BJ (cell line): ENCODE data around the gene CIART. TPM values are rescaled to one million over a fixed set of nuclear protein-coding genes. Genes with fewer than 3 reads are reported as not detected.

ENCODE experiments used
- CTCF ChIA-PET: fragments of 350-600 bp; formaldehyde crosslinking; extraction: SDS; loops from one replicate; lab custom pipeline; 2021; ENCODE audit warnings: antibody characterized with exemption, inconsistent platforms; lab: Yijun Ruan, JAX
- POLR2A ChIA-PET: fragments of 300-600 bp; sonication (Branson Sonifier 250); formaldehyde crosslinking; extraction: SDS; loops from one replicate; lab custom pipeline; 2021; ENCODE audit warnings: antibody characterized with exemption; lab: Charles Lee
- DNase-seq: peaks from one replicate; pipeline ENCODE4 v3.0.0-alpha.2; 2011; ENCODE audit warnings: low read depth
- H3K27me3 ChIP-seq: 2 replicates; pipeline ENCODE4 v1.6.0; 2011; ENCODE audit warnings: low read length; ENCODE audit not compliant: control insufficient read depth, insufficient read depth
- H3K36me3 ChIP-seq: 2 replicates; pipeline ENCODE4 v1.5.1; 2011; ENCODE audit warnings: low read length; ENCODE audit not compliant: control insufficient read depth, insufficient read depth
- H3K4me3 ChIP-seq: 2 replicates; pipeline ENCODE4 v1.5.1; 2011; ENCODE audit warnings: low read depth, mild to moderate bottlenecking, control low read depth, low read length
- polyA plus RNA-seq: library from polyadenylated mRNA; depleted of rRNA; stranded (reverse); fragments of >200 nt; gene quantifications from 2 replicates; pipeline ENCODE4 v1.2.3, GENCODE V29; 2011
- TF ChIP-seq, protein P1 (sequence below): IDR thresholded peaks from 2 replicates; pipeline ENCODE4 v1.5.1; 2011; ENCODE audit warnings: low read depth, mild to moderate bottlenecking, control low read depth, inconsistent platforms, low read length, moderate library complexity; ENCODE audit not compliant: insufficient read depth

CIART gene
- polyA plus RNA-seq, 1 experiment = 17.2 TPM

DNA sequence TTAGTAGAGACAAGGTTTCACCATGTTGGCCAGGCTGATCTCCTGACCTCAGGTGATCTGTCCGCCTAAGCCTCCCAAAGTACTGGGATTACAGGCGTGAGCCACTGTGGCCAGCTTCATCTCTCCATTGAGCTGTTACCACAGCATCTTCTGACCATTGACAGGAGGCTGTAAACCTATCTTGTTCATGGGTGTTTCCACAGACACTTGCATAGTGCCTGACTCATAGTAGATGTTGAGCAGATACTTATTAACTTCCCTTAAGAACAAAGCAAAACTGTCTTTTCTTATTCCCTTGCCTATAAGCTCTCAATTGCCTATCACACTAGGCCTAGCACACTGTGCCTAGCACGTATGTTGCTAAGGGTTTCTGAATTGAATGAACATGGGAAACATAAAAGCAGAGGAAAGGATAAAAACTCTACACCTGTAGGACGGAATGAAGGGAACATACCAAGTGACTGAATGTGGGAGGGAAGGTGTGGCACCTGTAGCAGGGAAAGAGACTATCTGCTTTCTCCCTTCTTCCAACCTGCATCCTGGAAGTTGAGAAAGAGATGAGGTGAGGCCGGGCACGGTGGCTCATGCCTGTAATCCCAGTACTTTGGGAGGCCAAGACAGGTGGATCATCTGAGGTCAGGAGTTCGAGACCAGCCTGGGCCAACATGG lies 10.9 kb upstream of the CIART start:
- POLR2A ChIA-PET = no interaction called here
- CTCF ChIA-PET = interaction anchor here (1.1 to 8.9 kb wide), 5 partner anchors 9 to 24 kb away, joined by 3 to 85 read pairs (median 3); partner anchors contain the start of gene CA14
- H3K36me3 ChIP-seq = no peaks in the 10 kb centered on the region; the same call in 1 of the 2 replicates

DNA sequence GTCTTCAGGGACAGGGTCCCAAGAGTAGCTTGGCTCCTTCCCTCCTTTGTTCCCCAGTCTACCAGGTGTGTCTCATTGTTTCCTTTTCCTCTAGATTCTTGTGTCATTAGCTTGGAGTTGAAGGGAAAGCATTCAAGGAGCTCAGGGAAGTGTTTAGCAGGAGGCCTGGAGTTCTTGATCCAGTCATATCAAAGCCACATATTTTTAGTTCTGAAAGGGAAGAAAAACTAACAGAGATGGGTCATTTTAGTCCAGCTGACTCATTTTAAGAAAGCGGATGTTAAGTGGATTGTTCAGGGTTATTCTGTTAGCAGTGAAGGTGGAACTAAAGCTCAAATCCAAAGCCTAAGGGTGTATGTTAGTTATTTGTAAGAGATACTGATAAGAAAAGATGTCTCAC lies 9.0 kb upstream of the CIART start:
- TF ChIP-seq, protein P1, sequence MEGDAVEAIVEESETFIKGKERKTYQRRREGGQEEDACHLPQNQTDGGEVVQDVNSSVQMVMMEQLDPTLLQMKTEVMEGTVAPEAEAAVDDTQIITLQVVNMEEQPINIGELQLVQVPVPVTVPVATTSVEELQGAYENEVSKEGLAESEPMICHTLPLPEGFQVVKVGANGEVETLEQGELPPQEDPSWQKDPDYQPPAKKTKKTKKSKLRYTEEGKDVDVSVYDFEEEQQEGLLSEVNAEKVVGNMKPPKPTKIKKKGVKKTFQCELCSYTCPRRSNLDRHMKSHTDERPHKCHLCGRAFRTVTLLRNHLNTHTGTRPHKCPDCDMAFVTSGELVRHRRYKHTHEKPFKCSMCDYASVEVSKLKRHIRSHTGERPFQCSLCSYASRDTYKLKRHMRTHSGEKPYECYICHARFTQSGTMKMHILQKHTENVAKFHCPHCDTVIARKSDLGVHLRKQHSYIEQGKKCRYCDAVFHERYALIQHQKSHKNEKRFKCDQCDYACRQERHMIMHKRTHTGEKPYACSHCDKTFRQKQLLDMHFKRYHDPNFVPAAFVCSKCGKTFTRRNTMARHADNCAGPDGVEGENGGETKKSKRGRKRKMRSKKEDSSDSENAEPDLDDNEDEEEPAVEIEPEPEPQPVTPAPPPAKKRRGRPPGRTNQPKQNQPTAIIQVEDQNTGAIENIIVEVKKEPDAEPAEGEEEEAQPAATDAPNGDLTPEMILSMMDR = no peak
- Histone ChIP-seq H3K4me3 (no peak overlapping the region), H3K36me3 (no peaks in the 10 kb centered on the region), H3K27me3 (no peaks in the 10 kb centered on the region)
- POLR2A ChIA-PET = interaction anchor here (0.7 kb wide), 1 partner anchor 8 kb away, joined by 3 read pairs; no protein-coding TSS in a partner anchor
- CTCF ChIA-PET = interaction anchor here (0.7 to 8.9 kb wide), 11 partner anchors 8 to 110 kb away, joined by 3 to 85 read pairs (median 4); partner anchors contain the start of gene CA14
- DNase-seq = no peak

More for the DNA sequence above, 10.9 kb upstream of the CIART start:
- Histone ChIP-seq H3K27me3 (no peaks in the 10 kb centered on the region), H3K4me3 (no peak overlapping the region)
- DNase-seq = no peak
- TF ChIP-seq, protein P1 = no peak

DNA sequence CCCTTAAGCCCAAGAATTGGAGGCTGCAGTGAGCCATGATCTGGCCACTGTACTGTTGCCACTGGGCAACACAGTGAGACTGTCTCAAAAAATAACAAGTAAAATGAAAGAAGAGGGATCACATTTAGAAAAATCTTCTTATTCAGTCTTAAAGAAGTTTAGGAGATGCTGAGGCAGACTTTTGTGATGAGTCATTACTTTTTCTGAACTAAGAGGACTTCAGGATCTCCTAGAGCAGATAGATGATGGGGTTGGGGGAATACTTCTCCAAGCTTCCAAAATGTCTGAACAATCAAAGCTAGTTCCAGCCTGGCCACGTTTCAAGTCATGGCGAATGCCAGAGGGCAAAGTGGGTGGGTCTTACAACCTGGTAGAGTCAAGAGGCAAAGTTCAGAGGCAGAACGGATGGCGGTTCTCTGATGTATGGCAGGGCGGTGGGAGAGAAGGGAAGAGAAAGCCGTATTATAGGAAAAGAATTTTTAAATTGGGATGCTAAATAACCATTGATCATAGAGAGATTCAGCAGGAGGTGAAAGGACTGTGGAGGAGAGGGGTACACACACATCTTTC lies 2.1 kb upstream of the CIART start:
- TF ChIP-seq, protein P1 = no peak
- H3K27me3 ChIP-seq = no peaks in the 10 kb centered on the region
- POLR2A ChIA-PET = no interaction called here
- H3K4me3 ChIP-seq = no peak overlapping the region
- no peaks in the 10 kb centered on the region for H3K36me3 ChIP-seq
- CTCF ChIA-PET = interaction anchor here (0.7 to 12.3 kb wide), 4 partner anchors 8 to 533 kb away, joined by 3 to 208 read pairs (median 15); partner anchors contain the start of genes C1orf54 and CA14
- no peak for DNase-seq

DNA sequence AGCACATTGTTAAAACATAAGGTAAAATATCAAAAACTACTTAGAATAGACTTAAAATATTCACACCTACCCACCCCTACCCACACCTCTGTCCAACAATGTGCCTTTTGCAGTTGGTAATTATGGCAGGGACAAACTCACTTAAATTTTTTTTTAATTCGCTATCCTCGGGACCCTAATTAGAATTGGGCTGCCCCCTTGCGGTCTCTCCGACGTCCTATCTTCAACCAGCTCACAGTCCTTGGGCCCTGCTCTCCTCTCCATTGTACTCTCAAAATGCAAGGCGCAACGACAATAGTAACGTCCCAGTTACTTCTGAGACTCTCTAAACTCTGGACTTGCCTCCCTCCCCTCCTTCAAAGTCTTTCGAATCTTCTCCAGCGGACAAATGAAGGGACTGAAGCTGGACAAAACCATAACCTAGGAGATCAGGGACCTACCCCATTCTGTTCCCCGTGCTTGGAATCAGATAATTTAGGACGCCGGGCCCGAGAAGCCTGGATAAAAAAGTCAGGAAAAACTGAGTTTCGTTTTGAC lies 1.1 kb upstream of the CIART start:
- peak overlapping the region; percentile 67 for H3K4me3 ChIP-seq
- DNase-seq = no peak
- TF ChIP-seq, protein P1 = peak; percentile 79
- ChIA-PET POLR2A (interaction anchor here (0.9 kb wide), 1 partner anchor 8 kb away, joined by 3 read pairs; no protein-coding TSS in a partner anchor), CTCF (interaction anchor here (0.7 to 12.3 kb wide), 7 partner anchors 9 to 41 kb away, joined by 3 to 208 read pairs (median 5); partner anchors contain the start of genes APH1A, C1orf54 and CA14)
- H3K36me3 ChIP-seq = no peaks in the 10 kb centered on the region; the same call in 1 of the 2 replicates
- H3K27me3 ChIP-seq = no peaks in the 10 kb centered on the region

DNA sequence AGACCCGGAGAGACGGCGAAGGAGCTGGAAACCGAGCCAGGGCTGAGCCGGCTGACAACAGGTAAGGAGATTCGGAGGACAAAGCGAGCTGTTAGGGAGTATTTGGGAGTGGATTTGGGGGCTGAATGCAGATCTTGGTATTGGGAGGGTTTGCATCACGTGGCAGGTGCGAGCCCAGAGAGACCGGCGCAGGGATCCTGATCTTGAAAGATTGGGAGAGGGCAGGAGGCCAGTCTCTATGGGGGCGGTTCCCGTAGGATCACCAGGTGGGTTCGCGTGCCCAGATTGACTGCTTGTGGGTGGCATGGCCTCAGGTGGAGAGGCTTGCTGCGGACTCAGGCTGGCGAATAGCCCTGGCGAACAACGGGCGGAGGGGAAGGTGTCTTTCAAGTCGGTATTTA lies 204 bp downstream of the CIART start:
- TF ChIP-seq, protein P1 = no peak
- ChIA-PET CTCF (interaction anchor here (0.6 to 12.3 kb wide), 3 partner anchors 10 to 43 kb away, joined by 3 to 208 read pairs (median 5); partner anchors contain the start of genes C1orf54 and CA14), POLR2A (no interaction called here)
- Histone ChIP-seq H3K27me3 (no peaks in the 10 kb centered on the region), H3K36me3 (peaks cover 3% of the 10 kb centered on the region), H3K4me3 (peak overlapping the region; percentile 67)
- DNase-seq = no peak
